T-helper 1 cell treated with Interleukin-12 subunit alpha and Interleukin-12 subunit beta and Interleukin-4 antibody, amounts not matched to agents 30 ng/mL and 1 ng/mL, for 36 hours (primary cell): ENCODE measurements around the gene PSAPL1. TPM values are rescaled to one million over a fixed set of nuclear protein-coding genes. Genes with fewer than 3 reads are reported as not detected.

Source experiments
- intact Hi-C: fragments of 100-400 bp; cut with micrococcal nuclease; formaldehyde crosslinking; loops from one replicate; pipeline ENCODE4 v1.15.1; 2024
- total RNA-seq: library from RNA; stranded (reverse); gene quantifications from 2 replicates; pipeline ENCODE4 v1.2.3, GENCODE V29; 2022

The PSAPL1 gene
- total RNA-seq, 1 donor from 2014 or later, result not detected

DNA sequence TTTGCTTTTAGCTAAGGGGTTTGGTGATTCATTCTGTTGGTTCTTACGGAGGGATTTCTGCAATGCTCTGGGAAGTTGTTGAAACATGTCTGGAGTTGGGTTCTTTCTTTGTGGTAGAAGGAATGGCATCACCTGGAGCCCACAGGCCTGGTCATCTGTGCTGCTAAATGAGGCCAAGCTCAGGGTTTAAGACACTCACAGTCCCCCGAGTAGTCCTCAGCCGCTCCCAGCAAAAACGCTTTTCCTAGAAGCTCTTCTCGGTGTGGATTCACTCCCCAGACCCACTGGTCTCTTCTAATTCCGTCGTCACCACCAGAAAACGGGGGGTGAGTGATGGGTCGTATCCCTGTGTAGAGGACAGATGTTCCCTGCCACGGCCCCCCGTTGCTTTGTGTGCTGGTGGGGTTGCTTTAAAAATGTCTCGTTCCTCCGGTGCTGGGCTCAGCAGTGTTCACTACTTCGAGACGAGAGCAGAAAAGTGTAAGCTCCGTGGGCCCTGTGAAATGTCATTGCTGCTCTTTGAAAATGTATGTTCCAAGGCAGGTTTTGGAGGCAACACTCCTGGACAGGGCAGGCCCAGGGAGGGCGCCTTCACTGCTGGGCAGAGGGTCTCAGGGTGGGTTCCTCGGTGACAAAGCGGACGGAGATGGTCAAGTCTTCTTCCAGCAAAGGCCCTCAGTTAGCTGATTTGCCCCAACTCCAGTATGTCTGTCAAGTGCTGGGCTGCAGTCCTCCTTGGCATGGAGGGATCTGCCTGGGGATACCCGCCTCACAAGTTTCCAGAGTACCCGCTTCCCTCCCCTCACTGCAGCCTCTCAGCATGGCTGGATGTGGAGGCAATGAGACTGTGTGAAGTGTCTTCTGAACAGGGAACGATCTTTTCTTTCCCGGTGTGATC is 37.3 kb downstream of the PSAPL1 start:
- intact Hi-C loops, result no loop called here

DNA sequence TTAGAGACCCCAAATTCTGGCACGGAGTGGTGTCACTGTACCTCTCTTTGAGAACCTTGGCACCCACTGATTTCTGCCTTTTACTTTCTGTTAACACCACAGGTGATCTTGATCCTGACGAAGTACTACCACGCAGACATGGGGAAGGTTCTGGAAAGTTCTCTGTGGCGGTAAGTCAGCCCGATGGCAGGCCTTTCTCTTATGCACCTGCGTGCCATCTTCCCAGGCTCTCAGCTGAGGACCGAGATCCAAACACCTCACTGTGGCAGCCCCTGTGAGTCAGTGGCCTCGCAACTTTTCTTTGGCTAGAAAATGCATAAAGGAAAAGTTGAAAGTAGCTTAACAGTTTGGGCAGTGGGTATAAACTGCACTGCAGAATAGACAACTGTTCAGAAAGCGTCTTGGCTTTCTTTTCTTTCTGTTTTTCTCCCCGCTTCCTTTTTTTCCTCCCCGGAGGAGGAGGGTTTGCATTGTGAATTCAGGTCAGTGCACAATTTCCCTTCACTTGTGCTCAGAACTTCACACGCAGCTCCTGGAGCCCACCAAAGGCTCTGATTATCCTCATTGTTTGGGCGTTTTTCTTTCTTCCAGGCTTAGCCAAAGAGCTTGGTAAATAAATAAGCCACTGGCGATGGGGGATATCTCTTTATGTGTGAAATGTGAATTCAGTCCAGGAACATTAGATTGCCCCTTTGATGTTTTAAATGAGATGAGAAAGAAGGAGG is 38.4 kb downstream of the PSAPL1 start:
- intact Hi-C loops, result no loop called here

GRCh38 chr4:7395645-7396044 is 39.1 kb downstream of the PSAPL1 start:
- intact Hi-C loops, result no loop called here

DNA sequence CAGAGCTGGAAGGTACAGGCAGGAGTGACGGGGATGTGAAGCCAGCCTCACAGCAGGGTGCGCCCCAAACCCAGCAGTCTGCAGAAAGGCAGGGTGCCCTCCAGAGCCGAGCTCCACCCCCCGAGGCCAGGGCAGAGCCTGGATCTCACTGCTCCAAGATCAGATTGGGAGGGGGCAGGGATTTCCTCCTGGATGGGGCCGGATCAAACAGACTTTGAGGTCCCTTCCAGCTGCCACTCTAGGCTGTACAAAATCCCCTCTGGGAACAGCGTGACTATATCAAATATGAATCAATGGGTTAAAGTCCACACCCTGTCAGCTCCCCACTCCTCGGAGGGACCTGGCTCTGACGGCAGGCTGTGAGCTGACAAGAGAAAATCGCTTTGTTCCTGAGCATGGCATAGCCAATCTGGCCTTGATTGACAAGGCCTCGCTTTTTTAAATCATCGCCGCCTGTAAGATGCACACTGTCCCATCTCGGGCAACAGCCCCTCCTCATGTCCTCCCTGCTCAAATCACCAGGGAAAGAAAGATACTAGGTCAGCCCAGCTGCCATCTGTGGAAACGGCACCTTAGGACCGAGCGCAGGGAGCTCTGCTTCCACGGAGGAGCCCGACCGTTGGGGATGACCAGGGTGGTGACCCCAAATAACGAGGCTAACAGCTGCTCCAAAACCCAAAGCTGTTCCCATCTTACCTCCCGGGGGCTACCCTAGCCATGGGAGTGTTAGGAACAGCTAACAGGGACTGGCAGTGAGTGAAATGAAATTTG is 39.9 kb downstream of the PSAPL1 start:
- intact Hi-C loops, result no loop called here

- intact Hi-C loops, result no loop called here
These were observed 40.8 kb downstream of the PSAPL1 start for GRCh38 chr4:7393601-7394575.

GRCh38 chr4:7392438-7393421 is 42.0 kb downstream of the PSAPL1 start:
- intact Hi-C loops, result no loop called here

- intact Hi-C loops, result no loop called here
These were observed 42.9 kb downstream of the PSAPL1 start for GRCh38 chr4:7391637-7392437.

DNA sequence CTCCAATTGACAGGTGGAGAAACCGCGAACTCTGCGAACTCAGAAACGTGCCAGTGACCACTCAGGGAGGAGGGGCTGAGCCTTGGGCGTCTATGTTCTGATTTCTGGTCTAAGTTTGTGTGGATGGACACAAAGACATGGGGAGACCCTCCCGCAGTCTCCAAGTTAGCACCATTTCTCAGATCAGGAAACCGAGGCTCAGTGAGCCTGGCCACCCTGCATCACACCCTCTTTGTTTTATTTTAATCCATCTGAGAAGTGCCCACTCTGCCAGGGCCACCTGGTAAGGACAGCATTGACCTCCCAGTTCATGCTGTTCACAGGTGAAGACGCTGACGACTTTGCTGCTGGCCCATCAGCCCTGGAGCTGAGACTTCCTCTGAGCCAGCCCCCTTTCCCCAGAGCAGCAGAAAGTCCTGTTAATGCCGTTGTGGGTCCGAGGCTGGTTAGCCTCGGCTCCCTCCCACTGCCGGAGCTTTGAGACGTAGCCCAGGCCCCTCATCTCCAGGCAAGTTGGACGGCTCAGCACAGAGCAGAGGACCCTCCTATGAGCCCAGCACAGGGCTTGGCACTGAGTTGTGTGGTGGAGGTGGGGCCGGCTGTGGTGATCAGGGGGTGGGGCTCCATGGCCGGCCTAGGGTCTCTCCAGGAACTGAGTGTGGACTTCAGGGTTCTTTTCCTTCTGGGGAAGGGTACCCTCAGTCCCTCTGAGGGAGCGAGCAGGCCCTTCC is 43.7 kb downstream of the PSAPL1 start:
- intact Hi-C loops, result no loop called here

- intact Hi-C loops, result no loop called here
These were observed 44.4 kb downstream of the PSAPL1 start for GRCh38 chr4:7390336-7390735.

DNA sequence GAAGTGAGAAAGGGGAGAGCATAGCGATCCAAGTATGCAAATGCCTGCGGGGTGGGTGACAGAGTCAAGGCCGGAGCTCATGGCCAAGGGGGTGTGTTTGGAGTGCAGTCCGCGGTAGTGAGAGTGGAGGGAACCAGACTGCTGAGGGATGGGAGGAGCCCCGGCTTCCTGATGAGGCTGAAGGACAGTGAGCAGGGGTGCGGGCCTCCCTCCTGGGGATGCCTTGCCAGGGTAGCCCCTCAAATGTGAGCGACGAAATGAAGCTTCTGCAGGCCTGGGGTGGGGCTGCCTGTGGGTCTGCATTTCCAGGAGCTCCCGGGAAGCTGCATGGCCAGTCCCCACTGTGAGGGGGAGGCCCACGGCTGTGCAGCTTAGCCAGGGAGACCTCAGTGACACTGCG is 45.0 kb downstream of the PSAPL1 start:
- intact Hi-C loops, result no loop called here

DNA sequence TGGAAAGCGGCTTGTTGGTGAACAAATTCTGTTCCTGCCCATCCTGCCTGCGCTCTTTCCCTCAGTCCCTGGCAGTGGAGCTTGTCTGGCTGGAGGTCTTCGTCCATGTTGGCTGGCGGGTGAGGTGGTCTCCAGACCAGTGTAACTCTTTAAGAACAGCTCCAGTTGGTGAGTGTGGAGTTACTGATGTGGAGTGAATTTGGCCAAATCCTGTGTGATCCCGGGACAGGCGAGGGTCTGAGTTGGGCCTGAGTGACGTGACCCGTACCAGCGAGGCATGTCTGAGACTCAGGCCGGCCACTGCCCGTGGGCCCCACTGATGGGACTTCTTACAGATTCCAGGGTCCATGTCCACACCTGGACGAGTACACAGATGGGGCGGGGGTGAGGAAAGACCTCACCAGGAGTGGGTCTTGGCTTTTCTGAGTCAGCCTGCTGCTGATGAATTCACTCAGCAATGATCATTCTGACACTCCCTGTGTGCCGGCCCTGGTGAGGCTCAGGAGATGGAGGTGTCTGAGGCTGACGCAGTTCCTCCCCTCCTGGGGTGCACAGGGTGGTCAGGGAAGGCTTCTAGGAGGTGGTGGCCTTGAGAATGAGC is 45.5 kb downstream of the PSAPL1 start:
- intact Hi-C loops, result no loop called here

DNA sequence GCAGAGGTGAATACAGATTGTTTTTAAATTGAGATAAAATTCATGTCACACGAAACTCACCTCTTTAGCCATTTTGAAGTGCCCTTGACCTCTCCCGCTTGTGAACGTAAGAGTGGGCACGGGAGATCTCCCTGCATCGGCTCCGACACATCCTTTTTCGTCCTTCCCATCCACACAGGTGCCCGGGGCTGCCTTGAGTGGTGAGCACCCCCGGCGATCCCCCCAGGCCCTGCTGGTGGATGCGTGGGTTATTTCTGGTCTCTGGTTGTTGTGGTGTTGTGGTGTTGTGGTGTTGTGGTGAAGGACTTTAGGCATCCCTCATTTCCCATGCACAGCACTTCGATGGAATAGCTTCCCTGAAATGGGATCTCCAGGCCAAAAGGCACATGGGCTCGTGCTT is 46.1 kb downstream of the PSAPL1 start:
- intact Hi-C loops, result no loop called here

DNA sequence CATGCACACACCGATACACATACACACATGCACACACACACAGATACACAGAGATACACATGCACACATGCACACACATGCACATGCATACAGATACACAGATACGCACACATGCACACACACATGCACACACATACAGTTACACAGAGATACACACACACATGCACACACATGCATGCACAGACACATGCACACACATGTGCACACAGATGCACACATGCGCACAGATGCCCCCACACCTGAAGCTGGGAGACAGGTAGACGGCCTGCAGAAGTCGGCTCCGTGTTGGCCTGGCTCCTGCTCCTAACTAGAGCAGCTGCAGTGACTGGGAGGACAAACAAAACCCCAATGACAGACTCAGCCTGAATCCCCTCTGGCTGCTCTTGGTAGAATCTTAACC is 46.8 kb downstream of the PSAPL1 start:
- intact Hi-C loops, result no loop called here

DNA sequence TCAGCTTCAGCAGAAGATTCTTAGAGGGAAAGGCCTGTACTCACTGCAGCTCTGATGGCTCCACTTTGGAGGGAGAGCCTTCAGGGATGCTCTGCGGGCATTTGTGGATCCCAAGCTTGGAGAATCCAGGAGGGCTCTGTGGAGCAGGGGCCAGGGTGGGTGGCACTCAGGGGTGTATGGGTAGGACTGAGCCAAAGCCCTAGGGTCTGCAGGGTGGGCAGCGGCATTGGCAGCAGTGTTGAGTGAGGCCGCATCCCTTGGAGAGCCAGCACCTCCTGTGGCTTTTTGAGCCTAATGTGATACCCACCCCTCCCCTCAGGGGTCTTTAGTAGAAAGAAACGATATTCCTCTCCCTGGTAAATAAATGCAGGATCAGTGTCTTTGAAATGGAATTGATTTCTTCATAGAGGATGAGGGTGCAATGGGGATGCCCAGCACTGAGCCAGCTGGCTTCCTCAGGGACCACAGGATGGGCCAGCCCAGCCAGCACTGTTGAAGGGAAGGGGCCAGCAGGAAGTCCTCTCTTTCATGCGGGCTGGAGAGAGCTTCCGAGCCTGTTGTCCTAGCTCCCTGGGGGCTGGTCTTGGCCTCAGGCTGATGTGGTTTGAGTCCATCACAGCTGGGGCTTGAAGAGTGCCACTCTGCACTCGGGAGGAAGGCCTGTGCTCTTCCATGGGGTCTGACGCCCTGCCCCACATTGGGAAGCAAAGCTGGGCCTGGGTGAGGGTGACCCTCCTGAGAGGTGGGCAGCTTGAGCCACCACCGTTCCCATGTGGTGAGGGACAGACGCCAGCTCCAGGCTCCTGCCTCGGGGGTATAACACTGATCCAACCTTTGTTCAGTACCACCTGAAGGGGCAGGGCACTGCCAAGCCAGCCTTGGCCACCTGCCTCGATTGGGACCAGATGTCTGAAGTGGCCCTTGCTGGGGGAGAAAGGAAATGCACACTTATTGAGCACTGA is 49.5 kb downstream of the PSAPL1 start:
- intact Hi-C loops, result no loop called here

DNA sequence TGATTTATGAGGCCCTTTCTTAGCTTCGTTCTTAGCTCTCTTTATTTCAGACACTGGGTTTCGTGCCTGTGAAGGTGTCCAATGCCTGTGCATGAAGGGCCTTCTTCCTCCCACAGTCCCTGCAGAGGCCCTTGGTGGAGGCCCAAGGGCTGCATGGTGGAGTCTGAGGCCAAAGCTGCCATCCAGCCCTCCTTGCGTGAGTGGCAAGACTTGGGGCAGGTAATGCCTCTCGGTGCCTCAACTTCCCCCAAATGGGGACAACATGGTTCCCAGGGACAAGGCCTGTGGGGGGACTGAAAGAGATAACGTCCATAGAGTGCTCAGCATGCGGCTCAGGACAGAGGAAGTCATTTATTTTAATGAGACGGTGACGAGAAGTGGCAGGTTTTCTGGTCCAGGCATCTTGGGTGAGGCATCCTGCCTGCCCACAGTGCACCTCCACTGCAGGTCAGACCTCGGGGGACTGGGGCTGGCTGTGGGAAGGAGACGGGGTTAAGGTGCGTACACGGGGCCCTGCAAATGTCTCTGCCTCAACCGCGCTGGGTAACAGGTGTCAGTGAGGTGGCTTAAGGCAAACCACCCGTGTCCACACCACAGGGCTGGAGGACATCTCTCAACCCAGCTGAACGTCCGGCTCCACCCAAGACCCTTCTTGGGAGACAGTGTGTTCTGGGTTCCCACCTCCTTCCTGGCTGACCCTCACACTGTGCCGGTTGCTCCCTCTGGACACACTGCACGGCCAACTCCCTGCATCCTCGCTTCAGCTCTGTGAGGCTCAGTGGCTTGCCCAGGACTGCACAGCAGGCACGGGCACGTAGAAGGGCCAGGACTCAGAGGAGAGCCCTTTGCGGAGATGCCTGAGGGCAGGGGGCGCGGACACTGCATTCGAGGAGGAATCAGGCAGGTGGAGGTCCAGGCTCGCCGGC is 50.5 kb downstream of the PSAPL1 start:
- intact Hi-C loops, result no loop called here
